Hepatocyte (in vitro differentiated cells): Measurements from ENCODE around the gene OPCML. TPM values are rescaled to one million over a fixed set of nuclear protein-coding genes. Genes with fewer than 3 reads are reported as not detected.

Source experiments
- DNase-seq: peaks from one replicate; pipeline ENCODE4 v3.0.0-alpha.2; 2016; ENCODE audit warnings: low spot score
- H2AFZ ChIP-seq: fragments of 200-600 bp; sonication (generic); 2 replicates; pipeline ENCODE4 v1.6.0; 2016; ENCODE audit warnings: antibody characterized with exemption, mild to moderate bottlenecking
- H3K27ac ChIP-seq: fragments of 200-600 bp; sonication (generic); 2 replicates; pipeline ENCODE4 v1.5.1; 2016; ENCODE audit warnings: mild to moderate bottlenecking
- H3K27me3 ChIP-seq: fragments of 200-600 bp; sonication (generic); 2 replicates; pipeline ENCODE4 v1.6.1; 2016
- H3K36me3 ChIP-seq: fragments of 200-600 bp; sonication (generic); replicated peaks from 2 replicates; pipeline ENCODE4 v1.5.1; 2016; ENCODE audit warnings: low read depth; ENCODE audit not compliant: insufficient read depth
- H3K4me1 ChIP-seq: fragments of 200-600 bp; sonication (generic); 2 replicates; pipeline ENCODE4 v1.5.1; 2016; ENCODE audit warnings: mild to moderate bottlenecking, moderate library complexity; ENCODE audit not compliant: insufficient read depth
- H3K4me2 ChIP-seq: fragments of 200-600 bp; sonication (generic); 2 replicates; pipeline ENCODE4 v1.6.0; 2016
- H3K4me3 ChIP-seq: fragments of 200-600 bp; sonication (generic); 2 replicates; pipeline ENCODE4 v1.5.1; 2016; ENCODE audit warnings: mild to moderate bottlenecking
- H3K79me2 ChIP-seq: fragments of 200-600 bp; sonication (generic); 2 replicates; pipeline ENCODE4 v1.6.0; 2017; ENCODE audit warnings: mild to moderate bottlenecking
- H3K9me2 ChIP-seq: fragments of 200-600 bp; sonication (generic); replicated peaks from 2 replicates; pipeline ENCODE4 v1.6.0; 2017; ENCODE audit warnings: mild to moderate bottlenecking; ENCODE audit not compliant: insufficient read depth
- H3K9me3 ChIP-seq: fragments of 200-600 bp; sonication (generic); 2 replicates; pipeline ENCODE4 v1.5.1; 2016; ENCODE audit warnings: low read depth, mild to moderate bottlenecking
- H4K20me1 ChIP-seq: fragments of 200-600 bp; sonication (generic); 2 replicates; pipeline ENCODE4 v1.6.0; 2016; ENCODE audit warnings: mild to moderate bottlenecking; ENCODE audit not compliant: insufficient read depth, poor library complexity, severe bottlenecking
- CTCF ChIP-seq: fragments of 200-600 bp; sonication (generic); IDR thresholded peaks from 2 replicates; pipeline ENCODE4 v1.5.1; 2016; ENCODE audit warnings: antibody characterized with exemption, mild to moderate bottlenecking; ENCODE audit not compliant: poor library complexity
- EZH2 ChIP-seq: fragments of 200-600 bp; sonication (generic); IDR thresholded peaks from 2 replicates; pipeline ENCODE4 v1.6.1; 2016; ENCODE audit warnings: antibody characterized with exemption, mild to moderate bottlenecking, borderline replicate concordance
- EZH2phosphoT487 ChIP-seq: fragments of 200-600 bp; sonication (generic); IDR thresholded peaks from one replicate; pipeline ENCODE4 v1.6.1; 2018; ENCODE audit warnings: antibody characterized with exemption, mild to moderate bottlenecking, low read depth, moderate library complexity; ENCODE audit not compliant: unreplicated experiment, severe bottlenecking
- WGBS: methylation state at CpG from one replicate; pipeline ENCODE4 v1.1.6; 2016; ENCODE audit warnings: low lambda C conversion rate; ENCODE audit errors: missing lambda C conversion rate; 5-methylcytosine and 5-hydroxymethylcytosine counted together
- polyA plus RNA-seq: library from polyadenylated mRNA; unstranded; fragments of >200 nt; fragmentation: Nextera tagmentation; extraction: Ambion mirVana; gene quantifications from 2 replicates; pipeline ENCODE4 v1.2.1, GENCODE V29; 2016
- total RNA-seq: library from RNA; depleted of rRNA; stranded (reverse); fragments of >200 nt; gene quantifications from 2 replicates; pipeline ENCODE4 v1.2.3, GENCODE V29; 2014

OPCML gene
- total and polyA plus RNA-seq, 2 experiments from 2014 or later: 0.37 to 0.98 TPM

- Histone ChIP-seq H3K36me3 (no peaks in the 10 kb centered on the region), H3K27ac (no peak overlapping the region), H2AFZ (no peak overlapping the region), H4K20me1 (no peaks in the 10 kb centered on the region), H3K9me2 (no peaks in the 10 kb centered on the region), H3K4me2 (no peak overlapping the region), H3K9me3 (no peaks in the 10 kb centered on the region), H3K4me3 (no peak overlapping the region), H3K27me3 (no peaks in the 10 kb centered on the region), H3K4me1 (peaks cover 9% of the 10 kb centered on the region), H3K79me2 (no peaks in the 10 kb centered on the region)
- 96% methylated on average over 2 of the region's 2 CpGs for WGBS
- TF ChIP-seq CTCF (no peak), EZH2 (no peak), EZH2phosphoT487 (no peak)
- DNase-seq: no peak
Measured at GRCh38 chr11:132563050-132563449, 969.3 kb downstream of the OPCML start.

- Histone ChIP-seq H3K27me3 (no peaks in the 10 kb centered on the region), H3K4me1 (peaks cover 9% of the 10 kb centered on the region), H2AFZ (no peak overlapping the region), H3K36me3 (no peaks in the 10 kb centered on the region), H4K20me1 (no peaks in the 10 kb centered on the region), H3K4me3 (no peak overlapping the region), H3K9me3 (no peaks in the 10 kb centered on the region), H3K27ac (no peak overlapping the region), H3K79me2 (no peaks in the 10 kb centered on the region), H3K4me2 (no peak overlapping the region), H3K9me2 (no peaks in the 10 kb centered on the region)
- TF ChIP-seq EZH2: no peak
- TF ChIP-seq CTCF: no peak
- no peak for TF ChIP-seq EZH2phosphoT487
- WGBS: 84% methylated on average over 2 of the region's 2 CpGs
- DNase-seq: no peak
Measured at GRCh38 chr11:132561937-132562336, 970.4 kb downstream of the OPCML start.

- TF ChIP-seq EZH2 (no peak), CTCF (no peak), EZH2phosphoT487 (no peak)
- H4K20me1 ChIP-seq: no peaks in the 10 kb centered on the region
Measured at GRCh38 chr11:132559331-132560036, 972.8 kb downstream of the OPCML start.

More at GRCh38 chr11:132559331-132560036, 972.8 kb downstream of the OPCML start:
- no peak overlapping the region for H3K4me3 ChIP-seq
- 8% methylated on average over 5 of the region's 5 CpGs for WGBS
- H3K36me3 ChIP-seq: no peaks in the 10 kb centered on the region
- H3K9me2 ChIP-seq: no peaks in the 10 kb centered on the region
- no peaks in the 10 kb centered on the region for H3K79me2 ChIP-seq
- H3K27ac ChIP-seq: no peak overlapping the region
- H3K4me2 ChIP-seq: peak overlapping the region; percentile 7
- H2AFZ ChIP-seq: no peak overlapping the region
- no peak for DNase-seq
- H3K4me1 ChIP-seq: peaks cover 9% of the 10 kb centered on the region
- H3K9me3 ChIP-seq: no peaks in the 10 kb centered on the region
- H3K27me3 ChIP-seq: no peaks in the 10 kb centered on the region
